GM23338 (cell line): ENCODE results near the gene COL9A1.

ENCODE experiments used
- CREB1 ChIP-seq: fragments of 250-450 bp; sonication (Bioruptor Pico); IDR thresholded peaks from 2 replicates; pipeline ENCODE4 v1.5.0; 2020; ENCODE audit warnings: low read depth, mild to moderate bottlenecking, moderate library complexity
- EZH2 ChIP-seq: fragments of 200-600 bp; sonication (generic); IDR thresholded peaks from one replicate; pipeline ENCODE4 v1.8.0; 2017; ENCODE audit warnings: antibody characterized with exemption, mild to moderate bottlenecking, low read depth; ENCODE audit not compliant: unreplicated experiment
- POLR2AphosphoS5 ChIP-seq: IDR thresholded peaks from 2 replicates; pipeline ENCODE4 v1.6.1; 2016; ENCODE audit warnings: antibody characterized with exemption, low read depth
- STAT1 ChIP-seq: IDR thresholded peaks from one replicate; pipeline ENCODE4 v1.6.1; 2016; ENCODE audit warnings: antibody characterized with exemption; ENCODE audit not compliant: unreplicated experiment
- TF ChIP-seq, protein P1 (sequence below), 2 experiments: fragments of 200-600 bp in 1 of 2; sonication (generic) in 1 of 2; conservative IDR thresholded peaks; 2 replicates each; pipeline versions ENCODE4 v1.5.1 to v1.6.1; 2016 to 2017; ENCODE audit warnings: antibody characterized with exemption in 2 of 2, low read depth in 2 of 2, mild to moderate bottlenecking in 2 of 2, moderate library complexity in 1 of 2

DNA sequence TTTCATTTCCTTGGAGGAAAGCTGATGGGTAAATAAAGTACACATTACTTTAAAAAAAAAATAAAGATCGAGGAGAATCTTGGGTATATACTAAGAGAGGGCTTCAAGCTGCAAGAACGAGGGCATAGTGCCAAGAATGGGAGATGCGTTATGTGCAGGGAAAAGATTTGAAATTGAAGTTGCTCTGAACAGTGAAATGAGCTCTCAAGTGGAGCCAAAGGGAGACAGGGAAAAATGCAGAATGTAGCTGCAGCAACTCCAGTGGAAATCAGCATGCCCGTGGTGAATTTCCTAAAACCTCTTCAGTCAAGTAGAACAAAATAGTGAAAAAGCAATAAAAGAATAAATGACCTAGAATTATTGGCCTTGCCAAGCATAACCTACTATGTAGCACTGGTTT, 11.4 kb upstream of the COL9A1 start:
- TF ChIP-seq POLR2AphosphoS5 = no peak
- TF ChIP-seq, protein P1, sequence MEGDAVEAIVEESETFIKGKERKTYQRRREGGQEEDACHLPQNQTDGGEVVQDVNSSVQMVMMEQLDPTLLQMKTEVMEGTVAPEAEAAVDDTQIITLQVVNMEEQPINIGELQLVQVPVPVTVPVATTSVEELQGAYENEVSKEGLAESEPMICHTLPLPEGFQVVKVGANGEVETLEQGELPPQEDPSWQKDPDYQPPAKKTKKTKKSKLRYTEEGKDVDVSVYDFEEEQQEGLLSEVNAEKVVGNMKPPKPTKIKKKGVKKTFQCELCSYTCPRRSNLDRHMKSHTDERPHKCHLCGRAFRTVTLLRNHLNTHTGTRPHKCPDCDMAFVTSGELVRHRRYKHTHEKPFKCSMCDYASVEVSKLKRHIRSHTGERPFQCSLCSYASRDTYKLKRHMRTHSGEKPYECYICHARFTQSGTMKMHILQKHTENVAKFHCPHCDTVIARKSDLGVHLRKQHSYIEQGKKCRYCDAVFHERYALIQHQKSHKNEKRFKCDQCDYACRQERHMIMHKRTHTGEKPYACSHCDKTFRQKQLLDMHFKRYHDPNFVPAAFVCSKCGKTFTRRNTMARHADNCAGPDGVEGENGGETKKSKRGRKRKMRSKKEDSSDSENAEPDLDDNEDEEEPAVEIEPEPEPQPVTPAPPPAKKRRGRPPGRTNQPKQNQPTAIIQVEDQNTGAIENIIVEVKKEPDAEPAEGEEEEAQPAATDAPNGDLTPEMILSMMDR (conservative IDR thresholded peaks at IDR 0.05; ENCODE audit: low read depth in 2 of 2) = no peak
- TF ChIP-seq EZH2 = no peak
- TF ChIP-seq STAT1 = no peak
- no peak for TF ChIP-seq CREB1 (CRISPR knock-in tag)
